ENCODE measurements around the gene CARD16.

DNA sequence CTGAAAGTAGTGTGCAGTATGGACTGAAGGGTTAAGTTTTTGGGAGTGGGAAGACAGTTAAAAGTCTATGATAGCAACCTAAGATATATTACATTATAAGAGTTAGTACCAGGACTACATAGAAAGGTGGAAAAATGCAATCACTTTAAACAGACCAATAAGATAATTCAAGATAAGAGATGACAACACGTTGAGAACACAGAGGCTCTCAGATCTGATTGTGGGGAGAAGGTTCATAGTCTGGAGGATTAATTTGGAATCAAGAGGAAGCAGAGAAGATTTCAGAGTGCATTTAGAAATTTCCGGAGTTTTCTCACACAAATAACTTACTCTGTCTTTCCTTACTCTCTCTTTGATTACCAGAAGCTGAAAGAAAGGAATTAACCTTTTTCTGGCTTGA, 22.6 kb downstream of the CARD16 start:
- TF ChIP-seq CTCF (IDR thresholded peaks at IDR 0.05) (no peak), EZH2 (IDR thresholded peaks at IDR 0.05; ENCODE audit: borderline replicate concordance, insufficient read depth, low read depth, low read length, poor library complexity, severe bottlenecking) (no peak)

Measured in B cell (primary cell).